ENCODE data around the gene ZCCHC24. TPM values are rescaled to one million over a fixed set of nuclear protein-coding genes. Genes with fewer than 3 reads are reported as not detected.

ZCCHC24 gene
- total RNA-seq, 4 donors from 2014 or later, result 15.6 to 41.1 (median 22.5) TPM

GRCh38 chr10:79479283-79479909, 34.0 kb upstream of the ZCCHC24 start:
- intact Hi-C loops (cut with DNase I; ENCODE audit: low total_unique reads) (no loop called here), in situ Hi-C loops (cut with MboI; ENCODE audit: low pct_ligation_motif_present in 1 of 4, low pct_unique_long_range_greater_than_20kb in 1 of 4, low sequenced_read_pairs in 3 of 4) (loop anchor here in 1 of 4 donors (10.0 kb wide), 1 partner anchor 105 kb away; no protein-coding TSS in a partner anchor)
- WGBS, 2 donors (ENCODE audit: low coverage in 1 of 2), result 74 to 79% methylated on average over 3 of the region's 3 CpGs
- Histone ChIP-seq H3K4me1 (no peaks in the 10 kb centered on the region), H3K9me3 (no peaks in the 10 kb centered on the region), H3K4me3 (no peak overlapping the region), H3K27ac (no peak overlapping the region), H3K27me3 (no peaks in the 10 kb centered on the region), H3K36me3 (no peaks in the 10 kb centered on the region)
- no peak for DNase-seq
- no peak for TF ChIP-seq POLR2AphosphoS5 (IDR thresholded peaks at IDR 0.05)
- TF ChIP-seq CTCF (IDR thresholded peaks at IDR 0.05), result no peak

DNA sequence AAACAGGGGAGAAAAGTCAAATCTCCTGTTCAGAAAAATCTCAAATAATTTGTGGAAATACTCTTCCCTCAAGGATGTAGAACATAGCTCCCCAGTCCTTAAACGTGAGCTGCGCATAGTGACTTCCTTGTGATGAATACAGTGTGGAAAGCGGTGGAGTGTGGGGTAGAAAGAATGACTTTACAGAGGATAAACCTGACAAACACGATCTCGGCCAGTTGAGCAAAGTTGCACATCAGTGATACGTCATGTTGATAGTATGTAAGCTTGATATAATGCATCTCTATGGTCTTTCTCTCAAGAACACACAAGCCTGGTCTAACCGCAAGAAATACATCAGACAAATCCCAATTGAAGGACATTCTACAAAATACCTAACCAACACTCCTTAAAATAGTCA, 32.0 kb upstream of the ZCCHC24 start:
- no peaks in the 10 kb centered on the region for H3K27me3 ChIP-seq
- intact Hi-C loops (cut with DNase I; ENCODE audit: low total_unique reads), result no loop called here
- H3K9me3 ChIP-seq, result no peaks in the 10 kb centered on the region
- H3K4me3 ChIP-seq, result no peak overlapping the region
- no peak for DNase-seq
- no peaks in the 10 kb centered on the region for H3K36me3 ChIP-seq
- H3K27ac ChIP-seq, result no peak overlapping the region
- in situ Hi-C loops (cut with MboI; ENCODE audit: low pct_ligation_motif_present in 1 of 4, low pct_unique_long_range_greater_than_20kb in 1 of 4, low sequenced_read_pairs in 3 of 4), result loop anchor here in 1 of 4 donors (10.0 kb wide), 1 partner anchor 103 kb away; no protein-coding TSS in a partner anchor
- WGBS, 2 donors (ENCODE audit: low coverage in 1 of 2), result 82 to 90% methylated on average over 7 of the region's 7 CpGs
- no peak for TF ChIP-seq CTCF (IDR thresholded peaks at IDR 0.05)
- TF ChIP-seq POLR2A (IDR thresholded peaks at IDR 0.05), result no peak
- TF ChIP-seq POLR2AphosphoS5 (IDR thresholded peaks at IDR 0.05), result no peak
- TF ChIP-seq EP300 (IDR thresholded peaks at IDR 0.05; ENCODE audit: low read depth), result no peak
- H3K4me1 ChIP-seq, result no peaks in the 10 kb centered on the region

GRCh38 chr10:79476645-79477044, 31.2 kb upstream of the ZCCHC24 start:
- no peaks in the 10 kb centered on the region for H3K9me3 ChIP-seq
- H3K27me3 ChIP-seq, result no peaks in the 10 kb centered on the region
- H3K27ac ChIP-seq, result no peak overlapping the region
- no peak for TF ChIP-seq POLR2AphosphoS5 (IDR thresholded peaks at IDR 0.05)
- TF ChIP-seq CTCF (IDR thresholded peaks at IDR 0.05), result no peak
- TF ChIP-seq EP300 (IDR thresholded peaks at IDR 0.05; ENCODE audit: low read depth), result no peak
- no peak for TF ChIP-seq POLR2A (IDR thresholded peaks at IDR 0.05)
- no peaks in the 10 kb centered on the region for H3K4me1 ChIP-seq
- intact Hi-C loops (cut with DNase I; ENCODE audit: low total_unique reads), result no loop called here
- H3K4me3 ChIP-seq, result no peak overlapping the region
- in situ Hi-C loops (cut with MboI; ENCODE audit: low pct_ligation_motif_present in 1 of 4, low pct_unique_long_range_greater_than_20kb in 1 of 4, low sequenced_read_pairs in 3 of 4), result loop anchor here in 1 of 4 donors (10.0 kb wide), 1 partner anchor 102 kb away; no protein-coding TSS in a partner anchor
- no peaks in the 10 kb centered on the region for H3K36me3 ChIP-seq
- no peak for DNase-seq

GRCh38 chr10:79475877-79476276, 30.5 kb upstream of the ZCCHC24 start:
- Histone ChIP-seq H3K27me3 (no peaks in the 10 kb centered on the region), H3K4me1 (no peaks in the 10 kb centered on the region), H3K9me3 (no peaks in the 10 kb centered on the region), H3K4me3 (no peak overlapping the region), H3K36me3 (no peaks in the 10 kb centered on the region), H3K27ac (no peak overlapping the region)
- intact Hi-C loops (cut with DNase I; ENCODE audit: low total_unique reads), result no loop called here
- WGBS, 2 donors (ENCODE audit: low coverage in 1 of 2), result 78 to 79% methylated on average over 2 to 3 of the region's 3 CpGs
- no peak for DNase-seq
- in situ Hi-C loops (cut with MboI; ENCODE audit: low pct_ligation_motif_present in 1 of 4, low pct_unique_long_range_greater_than_20kb in 1 of 4, low sequenced_read_pairs in 3 of 4), result loop anchor here in 1 of 4 donors (10.0 kb wide), 1 partner anchor 101 kb away; no protein-coding TSS in a partner anchor
- no peak for TF ChIP-seq EP300 (IDR thresholded peaks at IDR 0.05; ENCODE audit: low read depth)
- TF ChIP-seq CTCF (IDR thresholded peaks at IDR 0.05), result no peak
- no peak for TF ChIP-seq POLR2A (IDR thresholded peaks at IDR 0.05)
- no peak for TF ChIP-seq POLR2AphosphoS5 (IDR thresholded peaks at IDR 0.05)
